ENCODE measurements around the gene MRPL1. TPM values are rescaled to one million over a fixed set of nuclear protein-coding genes. Genes with fewer than 3 reads are reported as not detected.

The MRPL1 gene
- total RNA-seq, 4 donors from 2014 or later, result 17.1 to 25.6 (median 20.4) TPM

DNA sequence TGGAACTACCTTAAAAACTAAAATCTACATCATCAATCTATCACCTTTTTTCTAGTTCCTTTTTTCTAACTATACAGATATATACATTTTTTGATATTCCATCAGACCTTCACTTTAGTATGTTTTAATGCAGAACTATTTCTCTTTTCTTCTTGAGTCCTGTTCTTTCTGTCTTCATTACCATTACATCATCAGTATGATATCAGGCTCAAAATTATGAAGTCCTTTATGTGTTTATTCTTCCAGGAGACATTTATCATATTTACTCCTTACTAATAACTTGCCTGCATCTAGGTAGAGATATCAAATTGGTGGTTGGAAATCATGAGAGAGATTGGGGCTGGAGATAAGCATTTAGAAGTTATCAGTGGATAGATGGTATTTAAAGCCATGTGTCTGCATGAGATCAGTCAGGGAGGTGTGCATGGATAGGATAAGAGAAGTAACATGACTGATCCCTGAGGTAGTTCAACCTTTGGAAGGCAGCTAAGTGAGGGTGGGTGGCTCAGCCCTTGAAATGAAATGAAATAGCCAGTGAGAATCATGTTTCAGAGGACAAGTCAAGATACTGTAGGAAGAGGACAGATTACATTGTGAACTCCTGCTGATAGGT is 43.1 kb downstream of the MRPL1 start:
- ATAC-seq, result no peak
- TF ChIP-seq, protein P1, sequence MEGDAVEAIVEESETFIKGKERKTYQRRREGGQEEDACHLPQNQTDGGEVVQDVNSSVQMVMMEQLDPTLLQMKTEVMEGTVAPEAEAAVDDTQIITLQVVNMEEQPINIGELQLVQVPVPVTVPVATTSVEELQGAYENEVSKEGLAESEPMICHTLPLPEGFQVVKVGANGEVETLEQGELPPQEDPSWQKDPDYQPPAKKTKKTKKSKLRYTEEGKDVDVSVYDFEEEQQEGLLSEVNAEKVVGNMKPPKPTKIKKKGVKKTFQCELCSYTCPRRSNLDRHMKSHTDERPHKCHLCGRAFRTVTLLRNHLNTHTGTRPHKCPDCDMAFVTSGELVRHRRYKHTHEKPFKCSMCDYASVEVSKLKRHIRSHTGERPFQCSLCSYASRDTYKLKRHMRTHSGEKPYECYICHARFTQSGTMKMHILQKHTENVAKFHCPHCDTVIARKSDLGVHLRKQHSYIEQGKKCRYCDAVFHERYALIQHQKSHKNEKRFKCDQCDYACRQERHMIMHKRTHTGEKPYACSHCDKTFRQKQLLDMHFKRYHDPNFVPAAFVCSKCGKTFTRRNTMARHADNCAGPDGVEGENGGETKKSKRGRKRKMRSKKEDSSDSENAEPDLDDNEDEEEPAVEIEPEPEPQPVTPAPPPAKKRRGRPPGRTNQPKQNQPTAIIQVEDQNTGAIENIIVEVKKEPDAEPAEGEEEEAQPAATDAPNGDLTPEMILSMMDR (IDR thresholded peaks at IDR 0.05), result no peak
- no peak for TF ChIP-seq POLR2A (IDR thresholded peaks at IDR 0.05)
- TF ChIP-seq POLR2AphosphoS5 (IDR thresholded peaks at IDR 0.05), result no peak
- no peak for TF ChIP-seq EP300 (IDR thresholded peaks at IDR 0.05)
- Histone ChIP-seq H3K4me3 (no peak overlapping the region), H3K9me3 (no peaks in the 10 kb centered on the region), H3K4me1 (no peaks in the 10 kb centered on the region), H3K27me3 (no peaks in the 10 kb centered on the region), H3K27ac (no peak overlapping the region), H3K36me3 (peaks cover 0 to 46% of the 10 kb centered on the region in 2 donors)

DNA sequence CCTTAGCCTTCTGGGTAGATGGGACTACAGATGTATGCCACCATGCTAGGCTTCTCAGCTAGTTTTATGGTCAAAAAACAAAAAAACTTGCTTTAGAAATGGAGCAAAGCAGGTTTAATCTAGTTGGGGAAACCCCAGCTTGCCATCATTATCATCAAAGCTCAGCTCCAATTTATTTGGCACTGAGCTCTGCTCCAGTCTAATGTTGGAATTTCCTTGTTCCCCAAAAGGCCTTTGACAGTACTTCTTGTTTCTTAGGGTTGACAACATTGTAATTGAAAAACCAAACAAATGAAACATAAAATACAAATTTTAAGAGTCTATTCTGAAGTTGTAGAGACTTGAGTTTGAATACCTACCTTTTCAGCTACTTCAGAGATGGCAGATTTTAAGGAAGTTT is 48.0 kb downstream of the MRPL1 start:
- no peak overlapping the region for H3K27ac ChIP-seq
- ATAC-seq, result no peak
- TF ChIP-seq POLR2AphosphoS5 (IDR thresholded peaks at IDR 0.05) (no peak), EP300 (IDR thresholded peaks at IDR 0.05) (no peak), POLR2A (IDR thresholded peaks at IDR 0.05) (no peak)
- TF ChIP-seq, protein P1 (IDR thresholded peaks at IDR 0.05), result no peak

DNA sequence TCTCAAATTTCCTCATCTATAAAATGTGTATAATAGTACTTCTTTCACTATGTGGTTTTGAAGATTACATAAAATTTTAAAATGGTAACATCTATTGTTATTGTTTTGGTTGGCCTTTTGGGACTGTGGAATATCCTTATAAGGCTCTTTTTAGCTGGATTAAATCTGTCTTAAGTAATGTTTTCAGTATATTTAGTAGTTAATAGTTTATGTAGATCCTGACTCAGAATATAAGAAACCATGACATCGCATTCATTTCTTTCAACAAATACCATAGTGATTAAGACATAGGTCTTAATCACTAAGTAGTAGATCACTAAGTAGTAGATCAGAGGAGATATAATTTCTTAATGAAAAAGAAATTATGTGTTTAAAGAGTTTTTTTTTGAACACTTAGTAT is 48.5 kb downstream of the MRPL1 start:
- no peaks in the 10 kb centered on the region for H3K4me1 ChIP-seq
- no peaks in the 10 kb centered on the region for H3K9me3 ChIP-seq
- no peaks in the 10 kb centered on the region for H3K27me3 ChIP-seq
- TF ChIP-seq EP300 (IDR thresholded peaks at IDR 0.05) (no peak), POLR2AphosphoS5 (IDR thresholded peaks at IDR 0.05) (no peak), POLR2A (IDR thresholded peaks at IDR 0.05) (no peak)
- TF ChIP-seq, protein P1 (IDR thresholded peaks at IDR 0.05), result no peak
- ATAC-seq, result no peak
- H3K27ac ChIP-seq, result no peak overlapping the region
- H3K4me3 ChIP-seq, result no peak overlapping the region
- peaks cover 0 to 34% of the 10 kb centered on the region in 2 donors for H3K36me3 ChIP-seq
- WGBS, 2 donors (ENCODE audit: low coverage in 1 of 2), result 79 to 91% methylated on average over 1 of the region's 1 CpG

More for the DNA sequence above, 48.0 kb downstream of the MRPL1 start:
- Histone ChIP-seq H3K4me3 (no peak overlapping the region), H3K36me3 (peaks cover 0 to 34% of the 10 kb centered on the region in 2 donors), H3K4me1 (no peaks in the 10 kb centered on the region), H3K27me3 (no peaks in the 10 kb centered on the region), H3K9me3 (no peaks in the 10 kb centered on the region)

DNA sequence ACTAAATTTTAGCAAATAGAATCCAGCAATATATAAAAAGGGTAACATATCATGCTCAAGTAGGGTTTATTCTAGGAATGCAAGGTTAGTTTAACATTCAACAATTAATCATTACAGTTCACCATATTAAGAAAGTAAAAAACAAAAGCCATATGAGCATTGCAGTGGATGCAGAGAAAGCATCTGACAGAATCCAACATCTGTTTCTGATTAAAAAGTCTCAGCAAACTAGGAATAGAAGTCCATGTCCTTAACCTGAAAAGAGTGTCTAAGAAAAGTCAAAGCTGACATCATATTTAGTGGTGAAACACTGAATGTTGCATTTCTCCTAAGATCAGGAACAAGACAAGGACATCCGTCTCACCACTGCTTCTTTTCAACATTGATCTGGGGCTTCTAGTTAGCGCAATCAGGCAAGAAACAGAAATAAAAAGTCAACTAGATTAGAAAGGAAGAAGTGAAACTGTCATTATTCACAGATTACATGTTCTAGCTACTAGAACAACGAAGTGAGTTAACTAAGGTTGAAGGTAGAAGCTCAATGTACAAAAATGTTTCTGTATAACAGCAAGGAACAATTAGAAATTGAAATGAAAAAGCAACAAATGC is 49.3 kb downstream of the MRPL1 start:
- H3K27me3 ChIP-seq, result no peaks in the 10 kb centered on the region
- 84 to 93% methylated on average over 3 of the region's 3 CpGs for WGBS, 2 donors (ENCODE audit: low coverage in 1 of 2)
- no peaks in the 10 kb centered on the region for H3K4me1 ChIP-seq
- H3K36me3 ChIP-seq, result peaks cover 0 to 31% of the 10 kb centered on the region in 2 donors
- ATAC-seq, result no peak
- no peak overlapping the region for H3K4me3 ChIP-seq
- TF ChIP-seq, protein P1 (IDR thresholded peaks at IDR 0.05), result no peak
- TF ChIP-seq EP300 (IDR thresholded peaks at IDR 0.05), result no peak
- H3K9me3 ChIP-seq, result no peaks in the 10 kb centered on the region
- no peak overlapping the region for H3K27ac ChIP-seq

DNA sequence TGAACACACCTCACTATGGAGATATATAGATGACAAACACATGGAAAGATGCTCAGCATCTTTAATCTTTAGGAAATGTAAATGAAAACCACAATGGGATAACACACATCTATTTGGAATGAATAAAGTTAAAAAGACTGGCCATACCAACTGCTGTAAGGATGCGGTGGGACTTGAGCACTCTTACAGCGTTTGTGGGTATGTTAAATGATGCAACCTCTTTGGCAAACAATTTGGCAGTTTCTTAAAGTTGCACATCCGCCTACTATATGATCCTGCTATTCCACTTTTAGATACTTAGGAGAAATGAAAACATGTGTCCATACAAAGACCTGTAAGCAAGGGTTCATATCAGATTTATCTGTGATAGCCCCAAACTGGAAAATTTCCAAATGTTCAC is 50.7 kb downstream of the MRPL1 start:
- no peak for ATAC-seq

More for the DNA sequence above, 50.7 kb downstream of the MRPL1 start:
- H3K9me3 ChIP-seq, result no peaks in the 10 kb centered on the region
- peaks cover 0 to 17% of the 10 kb centered on the region in 2 donors for H3K36me3 ChIP-seq
- WGBS, 2 donors (ENCODE audit: low coverage in 1 of 2), result 92 to 100% methylated on average over 3 of the region's 3 CpGs
- no peak overlapping the region for H3K4me3 ChIP-seq
- TF ChIP-seq POLR2A (IDR thresholded peaks at IDR 0.05), result no peak
- no peak for TF ChIP-seq POLR2AphosphoS5 (IDR thresholded peaks at IDR 0.05)
- TF ChIP-seq, protein P1 (IDR thresholded peaks at IDR 0.05), result no peak
- no peak for TF ChIP-seq EP300 (IDR thresholded peaks at IDR 0.05)
- H3K4me1 ChIP-seq, result no peaks in the 10 kb centered on the region
- no peak overlapping the region for H3K27ac ChIP-seq
- H3K27me3 ChIP-seq, result no peaks in the 10 kb centered on the region

Data from gastroesophageal sphincter (tissue), 4 donors.